ENCODE data around the gene VCL. TPM values are rescaled to one million over a fixed set of nuclear protein-coding genes. Genes with fewer than 3 reads are reported as not detected.
A peak's percentile ranks its signal among the peaks of the same experiment; 100 is the strongest.
"Not testable (repeated sequence)": the region's sequence is repeated elsewhere in the genome, so short reads cannot be mapped to it uniquely, and the experiment has no call there.

VCL gene
- total and polyA plus RNA-seq, 2 donors = 12.0 to 15.4 TPM

DNA sequence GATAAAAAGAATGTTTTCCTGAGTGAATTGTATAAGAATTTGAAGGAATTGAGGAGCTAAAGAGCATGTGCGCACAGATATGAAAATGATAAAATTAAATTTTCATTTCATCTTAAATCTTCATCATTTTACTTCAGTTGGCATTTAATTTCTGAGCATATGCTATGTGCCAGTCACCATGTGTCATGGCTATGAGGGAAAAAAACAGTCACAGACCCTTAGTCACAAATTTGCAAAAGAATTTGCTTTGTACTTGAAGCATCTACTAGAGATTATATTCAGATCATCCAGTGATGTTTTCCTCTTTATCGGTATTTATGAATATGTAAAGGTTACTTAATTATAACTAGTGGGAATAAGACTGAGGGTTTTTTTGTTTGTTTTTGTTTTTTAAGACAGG lies 29.8 kb downstream of the VCL start:
- Histone ChIP-seq H3K4me3 (ENCODE audit: low read length in 2 of 2) (no peak overlapping the region), H3K4me1 (ENCODE audit: control insufficient read depth in 2 of 2, insufficient read depth in 2 of 2, low read length in 2 of 2) (no peaks in the 10 kb centered on the region), H3K27me3 (ENCODE audit: control insufficient read depth in 2 of 2, insufficient read depth in 1 of 2, low read length in 1 of 2) (no peaks in the 10 kb centered on the region), H3K9me3 (ENCODE audit: control insufficient read depth in 2 of 2, insufficient read depth in 1 of 2, low read length in 1 of 2) (no peaks in the 10 kb centered on the region), H3K27ac (ENCODE audit: low read depth in 1 of 2, low read length in 1 of 2) (no peak overlapping the region), H3K36me3 (ENCODE audit: control insufficient read depth in 2 of 2, insufficient read depth in 2 of 2, low read length in 1 of 2) (no peaks in the 10 kb centered on the region)
- 99% methylated on average over 2 of the region's 2 CpGs for WGBS
- no peak for DNase-seq (ENCODE audit: low read depth in 6 of 9, low spot score in 9 of 9)

GRCh38 chr10:74029943-74030342 lies 32.0 kb downstream of the VCL start:
- H3K36me3 ChIP-seq (ENCODE audit: control insufficient read depth in 2 of 2, insufficient read depth in 2 of 2, low read length in 1 of 2) = no peaks in the 10 kb centered on the region
- H3K4me3 ChIP-seq (ENCODE audit: low read length in 2 of 2) = no peak overlapping the region
- no peak overlapping the region for H3K27ac ChIP-seq (ENCODE audit: low read depth in 1 of 2, low read length in 1 of 2)
- no peaks in the 10 kb centered on the region for H3K4me1 ChIP-seq (ENCODE audit: control insufficient read depth in 2 of 2, insufficient read depth in 2 of 2, low read length in 2 of 2)
- no peaks in the 10 kb centered on the region for H3K9me3 ChIP-seq (ENCODE audit: control insufficient read depth in 2 of 2, insufficient read depth in 1 of 2, low read length in 1 of 2)
- no peak for DNase-seq (ENCODE audit: low read depth in 6 of 9, low spot score in 9 of 9)
- H3K27me3 ChIP-seq (ENCODE audit: control insufficient read depth in 2 of 2, insufficient read depth in 1 of 2, low read length in 1 of 2) = no peaks in the 10 kb centered on the region
- 100% methylated on average over 1 of the region's 1 CpG for WGBS

DNA sequence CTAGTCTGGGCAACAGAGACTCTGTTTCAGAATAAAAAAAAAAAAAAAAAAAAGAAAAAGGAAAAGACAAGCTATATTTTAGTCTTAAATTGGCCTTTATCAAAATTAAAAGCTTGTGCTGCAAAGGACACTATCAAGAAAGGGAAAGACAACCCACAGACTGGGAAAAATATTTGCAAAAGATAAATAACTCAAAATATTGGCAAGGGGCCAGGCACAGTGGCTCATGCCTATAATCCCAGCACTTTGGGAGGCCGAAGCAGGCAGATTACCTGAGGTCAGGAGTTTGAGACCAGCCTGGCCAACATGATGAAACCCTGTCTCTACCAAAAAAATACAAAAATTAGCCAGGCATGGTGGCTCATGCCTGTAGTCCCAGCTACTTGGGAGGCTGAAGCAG lies 34.3 kb downstream of the VCL start:
- WGBS = 96% methylated on average over 1 of the region's 1 CpG
- DNase-seq (ENCODE audit: low read depth in 6 of 9, low spot score in 9 of 9); H3K9me3 ChIP-seq (ENCODE audit: control insufficient read depth in 2 of 2, insufficient read depth in 1 of 2, low read length in 1 of 2); H3K4me3 ChIP-seq (ENCODE audit: low read length in 2 of 2); H3K4me1 ChIP-seq (ENCODE audit: control insufficient read depth in 2 of 2, insufficient read depth in 2 of 2, low read length in 2 of 2); H3K36me3 ChIP-seq (ENCODE audit: control insufficient read depth in 2 of 2, insufficient read depth in 2 of 2, low read length in 1 of 2); H3K27ac ChIP-seq (ENCODE audit: low read depth in 1 of 2, low read length in 1 of 2); H3K27me3 ChIP-seq (ENCODE audit: control insufficient read depth in 2 of 2, insufficient read depth in 1 of 2, low read length in 1 of 2): not testable (repeated sequence)

- no peaks in the 10 kb centered on the region for H3K27me3 ChIP-seq (ENCODE audit: control insufficient read depth in 2 of 2, insufficient read depth in 1 of 2, low read length in 1 of 2)
- H3K4me1 ChIP-seq (ENCODE audit: control insufficient read depth in 2 of 2, insufficient read depth in 2 of 2, low read length in 2 of 2) = no peaks in the 10 kb centered on the region
- DNase-seq (ENCODE audit: low read depth in 6 of 9, low spot score in 9 of 9) = no peak
- no peaks in the 10 kb centered on the region for H3K9me3 ChIP-seq (ENCODE audit: control insufficient read depth in 2 of 2, insufficient read depth in 1 of 2, low read length in 1 of 2)
- H3K36me3 ChIP-seq (ENCODE audit: control insufficient read depth in 2 of 2, insufficient read depth in 2 of 2, low read length in 1 of 2) = no peaks in the 10 kb centered on the region
- WGBS = 89% methylated on average over 3 of the region's 3 CpGs
- no peak overlapping the region for H3K27ac ChIP-seq (ENCODE audit: low read depth in 1 of 2, low read length in 1 of 2)
- no peak overlapping the region for H3K4me3 ChIP-seq (ENCODE audit: low read length in 2 of 2)
Measured at GRCh38 chr10:74032900-74033655, 35.2 kb downstream of the VCL start.

GRCh38 chr10:74033702-74034101 lies 35.8 kb downstream of the VCL start:
- WGBS = 97% methylated on average over 1 of the region's 1 CpG
- Histone ChIP-seq H3K4me1 (ENCODE audit: control insufficient read depth in 2 of 2, insufficient read depth in 2 of 2, low read length in 2 of 2) (no peaks in the 10 kb centered on the region), H3K36me3 (ENCODE audit: control insufficient read depth in 2 of 2, insufficient read depth in 2 of 2, low read length in 1 of 2) (no peaks in the 10 kb centered on the region), H3K4me3 (ENCODE audit: low read length in 2 of 2) (no peak overlapping the region), H3K9me3 (ENCODE audit: control insufficient read depth in 2 of 2, insufficient read depth in 1 of 2, low read length in 1 of 2) (no peaks in the 10 kb centered on the region), H3K27ac (ENCODE audit: low read depth in 1 of 2, low read length in 1 of 2) (no peak overlapping the region), H3K27me3 (ENCODE audit: control insufficient read depth in 2 of 2, insufficient read depth in 1 of 2, low read length in 1 of 2) (no peaks in the 10 kb centered on the region)
- DNase-seq (ENCODE audit: low read depth in 6 of 9, low spot score in 9 of 9) = no peak

- Histone ChIP-seq H3K27me3 (ENCODE audit: control insufficient read depth in 2 of 2, insufficient read depth in 1 of 2, low read length in 1 of 2) (no peaks in the 10 kb centered on the region), H3K4me1 (ENCODE audit: control insufficient read depth in 2 of 2, insufficient read depth in 2 of 2, low read length in 2 of 2) (no peaks in the 10 kb centered on the region), H3K9me3 (ENCODE audit: control insufficient read depth in 2 of 2, insufficient read depth in 1 of 2, low read length in 1 of 2) (no peaks in the 10 kb centered on the region), H3K27ac (ENCODE audit: low read depth in 1 of 2, low read length in 1 of 2) (peak overlapping the region in 1 of 2 donors; percentile 27), H3K36me3 (ENCODE audit: control insufficient read depth in 2 of 2, insufficient read depth in 2 of 2, low read length in 1 of 2) (no peaks in the 10 kb centered on the region), H3K4me3 (ENCODE audit: low read length in 2 of 2) (no peak overlapping the region)
- WGBS = 83% methylated on average over 2 of the region's 2 CpGs
- no peak for DNase-seq (ENCODE audit: low read depth in 6 of 9, low spot score in 9 of 9)
Measured at GRCh38 chr10:74034301-74034700, 36.4 kb downstream of the VCL start.

DNA sequence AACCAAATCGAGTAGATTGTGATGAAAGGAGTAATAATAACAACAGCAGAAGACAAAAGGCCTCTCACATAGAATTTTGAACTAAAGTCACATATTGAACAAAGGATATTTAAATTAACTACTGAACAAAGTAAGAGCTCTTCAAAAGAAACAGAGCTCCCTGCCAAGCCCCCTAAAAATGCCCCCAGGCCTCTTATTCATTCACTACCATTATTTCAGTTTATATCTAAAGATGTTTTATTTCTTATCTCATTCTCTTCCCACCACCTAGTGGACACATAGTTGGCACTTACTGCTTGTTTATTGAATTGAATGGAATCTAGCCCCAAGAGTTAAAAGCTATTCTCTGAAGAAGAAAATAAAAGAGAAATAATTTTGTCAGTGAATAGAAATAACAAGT lies 37.4 kb downstream of the VCL start:
- 49% methylated on average over 1 of the region's 1 CpG for WGBS
- H3K27ac ChIP-seq (ENCODE audit: low read depth in 1 of 2, low read length in 1 of 2) = no peak overlapping the region

GRCh38 chr10:74036474-74036873 lies 38.6 kb downstream of the VCL start:
- H3K27me3 ChIP-seq (ENCODE audit: control insufficient read depth in 2 of 2, insufficient read depth in 1 of 2, low read length in 1 of 2) = no peaks in the 10 kb centered on the region
- no peaks in the 10 kb centered on the region for H3K36me3 ChIP-seq (ENCODE audit: control insufficient read depth in 2 of 2, insufficient read depth in 2 of 2, low read length in 1 of 2)
- WGBS = 95% methylated on average over 4 of the region's 4 CpGs
- no peaks in the 10 kb centered on the region for H3K4me1 ChIP-seq (ENCODE audit: control insufficient read depth in 2 of 2, insufficient read depth in 2 of 2, low read length in 2 of 2)
- H3K27ac ChIP-seq (ENCODE audit: low read depth in 1 of 2, low read length in 1 of 2) = no peak overlapping the region
- no peaks in the 10 kb centered on the region for H3K9me3 ChIP-seq (ENCODE audit: control insufficient read depth in 2 of 2, insufficient read depth in 1 of 2, low read length in 1 of 2)
- no peak for DNase-seq (ENCODE audit: low read depth in 6 of 9, low spot score in 9 of 9)
- no peak overlapping the region for H3K4me3 ChIP-seq (ENCODE audit: low read length in 2 of 2)

More for the DNA sequence above, 37.4 kb downstream of the VCL start:
- H3K4me3 ChIP-seq (ENCODE audit: low read length in 2 of 2) = no peak overlapping the region
- H3K36me3 ChIP-seq (ENCODE audit: control insufficient read depth in 2 of 2, insufficient read depth in 2 of 2, low read length in 1 of 2) = no peaks in the 10 kb centered on the region
- no peaks in the 10 kb centered on the region for H3K27me3 ChIP-seq (ENCODE audit: control insufficient read depth in 2 of 2, insufficient read depth in 1 of 2, low read length in 1 of 2)
- H3K4me1 ChIP-seq (ENCODE audit: control insufficient read depth in 2 of 2, insufficient read depth in 2 of 2, low read length in 2 of 2) = no peaks in the 10 kb centered on the region
- DNase-seq (ENCODE audit: low read depth in 6 of 9, low spot score in 9 of 9) = no peak
- no peaks in the 10 kb centered on the region for H3K9me3 ChIP-seq (ENCODE audit: control insufficient read depth in 2 of 2, insufficient read depth in 1 of 2, low read length in 1 of 2)

DNA sequence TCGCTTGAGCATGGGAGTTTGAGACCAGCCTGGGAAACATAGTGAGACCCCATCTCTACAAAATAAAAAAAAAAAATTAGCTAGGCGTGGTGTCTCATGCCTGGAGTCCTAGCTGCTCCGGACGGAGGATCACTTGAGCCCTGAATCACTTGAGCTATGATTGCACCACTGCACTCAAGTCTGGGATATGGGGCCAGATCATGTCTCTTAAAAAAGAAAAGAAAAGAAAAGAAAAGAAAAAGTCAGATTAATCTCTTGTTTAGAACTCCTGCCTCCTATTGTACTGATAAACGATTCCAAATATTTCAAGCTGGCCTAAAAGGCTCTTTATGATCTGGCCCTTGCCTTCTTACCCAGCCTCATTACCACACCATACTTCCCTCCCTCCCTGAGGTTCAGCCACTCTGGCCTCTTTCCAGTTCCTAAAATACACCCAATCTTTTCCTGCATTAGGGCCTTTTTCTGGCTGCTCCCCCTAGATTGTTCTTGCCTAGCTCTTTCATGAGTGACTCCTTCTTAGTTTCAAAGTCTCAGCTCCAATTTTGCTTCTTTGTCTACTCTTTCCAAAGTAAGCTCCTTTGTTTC lies 41.7 kb downstream of the VCL start:
- no peaks in the 10 kb centered on the region for H3K36me3 ChIP-seq (ENCODE audit: control insufficient read depth in 2 of 2, insufficient read depth in 2 of 2, low read length in 1 of 2)
- H3K4me3 ChIP-seq (ENCODE audit: low read length in 2 of 2) = no peak overlapping the region
- no peaks in the 10 kb centered on the region for H3K9me3 ChIP-seq (ENCODE audit: control insufficient read depth in 2 of 2, insufficient read depth in 1 of 2, low read length in 1 of 2)
- no peaks in the 10 kb centered on the region for H3K4me1 ChIP-seq (ENCODE audit: control insufficient read depth in 2 of 2, insufficient read depth in 2 of 2, low read length in 2 of 2)
- no peak for DNase-seq (ENCODE audit: low read depth in 6 of 9, low spot score in 9 of 9)
- WGBS = 85% methylated on average over 5 of the region's 5 CpGs
- H3K27ac ChIP-seq (ENCODE audit: low read depth in 1 of 2, low read length in 1 of 2) = no peak overlapping the region
- no peaks in the 10 kb centered on the region for H3K27me3 ChIP-seq (ENCODE audit: control insufficient read depth in 2 of 2, insufficient read depth in 1 of 2, low read length in 1 of 2)
